Measurements from ENCODE around the gene CISH.

CISH gene

GRCh38 chr3:50564321-50564720 lies 47.3 kb downstream of the CISH start:
- no peak for TF ChIP-seq CTCF (IDR thresholded peaks at IDR 0.05; ENCODE audit: low read depth, low read length)
- no peak for DNase-seq
- no peaks in the 10 kb centered on the region for H3K9me3 ChIP-seq (ENCODE audit: severe bottlenecking)
- H3K4me3 ChIP-seq (ENCODE audit: low read depth, low read length): no peak overlapping the region
- H3K27me3 ChIP-seq (ENCODE audit: insufficient read depth, low read depth, severe bottlenecking): no peaks in the 10 kb centered on the region
- H3K36me3 ChIP-seq: no peaks in the 10 kb centered on the region
- H3K27ac ChIP-seq: no peak overlapping the region

DNA sequence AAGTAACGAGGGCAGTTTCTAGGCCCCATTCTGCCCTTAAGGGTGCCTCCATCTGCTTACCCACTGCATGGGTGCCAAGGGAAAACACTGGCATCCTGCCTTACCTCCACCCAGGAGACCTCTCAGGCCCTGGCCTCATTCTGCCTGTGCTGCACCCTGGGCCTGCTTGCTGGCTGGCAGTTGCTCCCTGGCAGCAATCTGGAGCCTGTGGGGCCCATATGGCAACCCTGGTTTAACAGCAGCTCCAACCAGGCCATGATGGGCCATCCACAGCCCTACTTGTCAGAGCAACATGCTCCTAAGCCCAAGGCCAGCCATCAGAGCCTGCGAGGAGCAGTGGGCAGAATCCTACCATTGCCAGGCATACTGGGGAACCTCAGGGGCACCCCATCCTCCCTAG lies 47.7 kb downstream of the CISH start:
- no peak overlapping the region for H3K4me3 ChIP-seq (ENCODE audit: low read depth, low read length)
- TF ChIP-seq CTCF (IDR thresholded peaks at IDR 0.05; ENCODE audit: low read depth, low read length): no peak
- no peaks in the 10 kb centered on the region for H3K36me3 ChIP-seq
- H3K9me3 ChIP-seq (ENCODE audit: severe bottlenecking): no peaks in the 10 kb centered on the region
- DNase-seq: no peak
- no peaks in the 10 kb centered on the region for H3K27me3 ChIP-seq (ENCODE audit: insufficient read depth, low read depth, severe bottlenecking)
- no peak overlapping the region for H3K27ac ChIP-seq

- Histone ChIP-seq H3K4me3 (ENCODE audit: low read depth, low read length) (no peak overlapping the region), H3K9me3 (ENCODE audit: severe bottlenecking) (no peaks in the 10 kb centered on the region), H3K27ac (no peak overlapping the region), H3K27me3 (ENCODE audit: insufficient read depth, low read depth, severe bottlenecking) (no peaks in the 10 kb centered on the region), H3K36me3 (no peaks in the 10 kb centered on the region)
- DNase-seq: no peak
- TF ChIP-seq CTCF (IDR thresholded peaks at IDR 0.05; ENCODE audit: low read depth, low read length): no peak
Measured at GRCh38 chr3:50562861-50563260, 48.7 kb downstream of the CISH start.

DNA sequence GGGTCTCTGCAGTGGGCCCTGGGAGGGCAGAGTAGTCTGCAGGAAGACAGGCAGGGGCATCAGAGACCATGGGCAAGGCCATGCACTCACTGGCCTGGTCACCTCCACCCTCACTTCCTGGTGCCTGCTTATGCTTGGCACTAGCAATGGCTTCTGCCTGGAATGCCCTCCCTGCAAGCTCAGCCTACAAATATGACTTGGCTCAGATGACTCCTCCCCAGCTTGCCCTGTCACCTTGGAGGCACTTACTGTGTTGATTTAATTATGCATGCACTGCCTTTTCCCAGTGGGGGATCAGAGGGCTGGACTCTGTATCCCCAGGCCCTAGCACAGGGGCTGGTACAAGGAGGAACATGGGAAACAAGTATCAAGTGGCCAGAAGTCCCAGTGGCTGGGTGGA lies 51.9 kb downstream of the CISH start:
- no peaks in the 10 kb centered on the region for H3K36me3 ChIP-seq
- no peaks in the 10 kb centered on the region for H3K9me3 ChIP-seq (ENCODE audit: severe bottlenecking)
- no peaks in the 10 kb centered on the region for H3K27me3 ChIP-seq (ENCODE audit: insufficient read depth, low read depth, severe bottlenecking)
- no peak for DNase-seq
- no peak overlapping the region for H3K4me3 ChIP-seq (ENCODE audit: low read depth, low read length)
- TF ChIP-seq CTCF (IDR thresholded peaks at IDR 0.05; ENCODE audit: low read depth, low read length): no peak
- no peak overlapping the region for H3K27ac ChIP-seq

- no peak overlapping the region for H3K27ac ChIP-seq
- H3K4me3 ChIP-seq (ENCODE audit: low read depth, low read length): no peak overlapping the region
- H3K9me3 ChIP-seq (ENCODE audit: severe bottlenecking): no peaks in the 10 kb centered on the region
- no peak for TF ChIP-seq CTCF (IDR thresholded peaks at IDR 0.05; ENCODE audit: low read depth, low read length)
- no peaks in the 10 kb centered on the region for H3K27me3 ChIP-seq (ENCODE audit: insufficient read depth, low read depth, severe bottlenecking)
- H3K36me3 ChIP-seq: no peaks in the 10 kb centered on the region
- DNase-seq: no peak
Measured at GRCh38 chr3:50557915-50558314, 53.7 kb downstream of the CISH start.

DNA sequence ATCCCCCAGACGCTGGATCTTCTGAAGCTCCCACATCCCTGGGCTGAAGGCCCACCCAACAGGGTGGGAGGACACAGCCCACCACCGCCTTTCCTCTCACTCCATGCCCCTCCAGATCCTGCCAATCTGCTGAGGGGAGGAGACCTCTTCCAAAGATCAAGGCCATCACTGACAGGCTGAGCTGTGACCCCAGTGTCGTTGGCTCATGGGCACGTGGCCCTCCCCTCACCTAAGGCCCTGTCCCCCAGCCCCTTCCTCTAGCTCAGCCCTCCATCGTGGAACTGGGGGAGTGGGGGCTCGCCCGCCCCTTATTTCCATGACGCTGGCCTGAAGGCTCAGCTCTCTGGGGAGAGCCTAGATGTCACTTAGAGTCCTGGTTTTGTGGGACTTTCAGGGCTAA lies 54.5 kb downstream of the CISH start:
- no peaks in the 10 kb centered on the region for H3K27me3 ChIP-seq (ENCODE audit: insufficient read depth, low read depth, severe bottlenecking)
- no peak overlapping the region for H3K4me3 ChIP-seq (ENCODE audit: low read depth, low read length)
- DNase-seq: no peak
- TF ChIP-seq CTCF (IDR thresholded peaks at IDR 0.05; ENCODE audit: low read depth, low read length): no peak
- H3K9me3 ChIP-seq (ENCODE audit: severe bottlenecking): no peaks in the 10 kb centered on the region
- H3K27ac ChIP-seq: no peak overlapping the region
- H3K36me3 ChIP-seq: no peaks in the 10 kb centered on the region
